Left ventricle myocardium inferior (tissue), 1 donor: ENCODE data around the gene SORCS3. TPM values are rescaled to one million over a fixed set of nuclear protein-coding genes. Genes with fewer than 3 reads are reported as not detected.

Experiments
- DNase-seq: peaks from one replicate; pipeline ENCODE4 v3.0.0-alpha.2; 2020
- H3K27ac ChIP-seq: fragments of 200-600 bp; replicated peaks from 2 replicates; pipeline ENCODE4 v1.8.0; 2021
- H3K27me3 ChIP-seq: fragments of 200-600 bp; 2 replicates; pipeline ENCODE4 v1.8.0; 2021; ENCODE audit warnings: low read depth
- H3K36me3 ChIP-seq: fragments of 200-600 bp; 2 replicates; pipeline ENCODE4 v1.8.0; 2021
- H3K4me1 ChIP-seq: fragments of 200-600 bp; 2 replicates; pipeline ENCODE4 v1.8.0; 2021
- H3K4me3 ChIP-seq: fragments of 200-600 bp; 2 replicates; pipeline ENCODE4 v1.8.0; 2021; ENCODE audit warnings: mild to moderate bottlenecking, moderate library complexity
- H3K9me3 ChIP-seq: fragments of 200-600 bp; replicated peaks from 2 replicates; pipeline ENCODE4 v1.8.0; 2021
- intact Hi-C: fragments of 100-400 bp; cut with micrococcal nuclease; formaldehyde crosslinking; loops from one replicate; pipeline ENCODE4 v1.11.0; 2022
- total RNA-seq: library from RNA; stranded (reverse); fragmentation: NEBNext Ultra II Directional; extraction: Animal tissue kit (Norgen Biotek cat#: 25700); gene quantifications from one replicate; pipeline ENCODE4 v1.2.1, GENCODE V29; 2021
- TF ChIP-seq, protein P1 (sequence below): fragments of 200-600 bp; IDR thresholded peaks from 2 replicates; pipeline ENCODE4 v1.8.0; 2021; ENCODE audit warnings: antibody characterized with exemption, mild to moderate bottlenecking, borderline replicate concordance
- donor health status: DM: no; HTN: yes; CAD: no; lungs with severe emphysema.

Gene SORCS3
- total RNA-seq, 1 donor from 2014 or later: 0.03 TPM

DNA sequence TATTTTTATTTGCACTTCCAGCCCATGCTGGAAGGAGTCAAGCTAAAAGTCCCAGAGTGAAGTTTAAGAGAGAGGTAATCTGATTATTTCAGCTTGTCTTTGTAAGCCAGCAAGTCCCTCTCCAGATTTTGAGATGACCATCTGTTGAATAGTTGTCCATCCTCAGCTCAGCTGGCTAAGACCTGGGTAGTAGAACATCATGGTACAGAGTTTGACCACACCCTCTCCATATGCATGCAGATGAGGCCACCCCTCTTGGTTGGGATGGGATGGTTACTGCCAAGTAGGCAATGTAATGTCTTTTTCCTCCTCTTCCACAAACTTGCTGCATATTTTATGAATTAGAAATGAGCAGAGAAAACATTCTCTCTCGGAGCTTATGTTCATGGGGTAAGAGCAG lies 639.8 kb downstream of the SORCS3 start:
- Histone ChIP-seq H3K27ac (no peak overlapping the region), H3K9me3 (no peaks in the 10 kb centered on the region), H3K4me1 (no peaks in the 10 kb centered on the region), H3K4me3 (no peak overlapping the region), H3K36me3 (no peaks in the 10 kb centered on the region), H3K27me3 (no peaks in the 10 kb centered on the region)
- intact Hi-C loops: no loop called here
- TF ChIP-seq, protein P1, sequence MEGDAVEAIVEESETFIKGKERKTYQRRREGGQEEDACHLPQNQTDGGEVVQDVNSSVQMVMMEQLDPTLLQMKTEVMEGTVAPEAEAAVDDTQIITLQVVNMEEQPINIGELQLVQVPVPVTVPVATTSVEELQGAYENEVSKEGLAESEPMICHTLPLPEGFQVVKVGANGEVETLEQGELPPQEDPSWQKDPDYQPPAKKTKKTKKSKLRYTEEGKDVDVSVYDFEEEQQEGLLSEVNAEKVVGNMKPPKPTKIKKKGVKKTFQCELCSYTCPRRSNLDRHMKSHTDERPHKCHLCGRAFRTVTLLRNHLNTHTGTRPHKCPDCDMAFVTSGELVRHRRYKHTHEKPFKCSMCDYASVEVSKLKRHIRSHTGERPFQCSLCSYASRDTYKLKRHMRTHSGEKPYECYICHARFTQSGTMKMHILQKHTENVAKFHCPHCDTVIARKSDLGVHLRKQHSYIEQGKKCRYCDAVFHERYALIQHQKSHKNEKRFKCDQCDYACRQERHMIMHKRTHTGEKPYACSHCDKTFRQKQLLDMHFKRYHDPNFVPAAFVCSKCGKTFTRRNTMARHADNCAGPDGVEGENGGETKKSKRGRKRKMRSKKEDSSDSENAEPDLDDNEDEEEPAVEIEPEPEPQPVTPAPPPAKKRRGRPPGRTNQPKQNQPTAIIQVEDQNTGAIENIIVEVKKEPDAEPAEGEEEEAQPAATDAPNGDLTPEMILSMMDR: no peak
- DNase-seq: no peak

DNA sequence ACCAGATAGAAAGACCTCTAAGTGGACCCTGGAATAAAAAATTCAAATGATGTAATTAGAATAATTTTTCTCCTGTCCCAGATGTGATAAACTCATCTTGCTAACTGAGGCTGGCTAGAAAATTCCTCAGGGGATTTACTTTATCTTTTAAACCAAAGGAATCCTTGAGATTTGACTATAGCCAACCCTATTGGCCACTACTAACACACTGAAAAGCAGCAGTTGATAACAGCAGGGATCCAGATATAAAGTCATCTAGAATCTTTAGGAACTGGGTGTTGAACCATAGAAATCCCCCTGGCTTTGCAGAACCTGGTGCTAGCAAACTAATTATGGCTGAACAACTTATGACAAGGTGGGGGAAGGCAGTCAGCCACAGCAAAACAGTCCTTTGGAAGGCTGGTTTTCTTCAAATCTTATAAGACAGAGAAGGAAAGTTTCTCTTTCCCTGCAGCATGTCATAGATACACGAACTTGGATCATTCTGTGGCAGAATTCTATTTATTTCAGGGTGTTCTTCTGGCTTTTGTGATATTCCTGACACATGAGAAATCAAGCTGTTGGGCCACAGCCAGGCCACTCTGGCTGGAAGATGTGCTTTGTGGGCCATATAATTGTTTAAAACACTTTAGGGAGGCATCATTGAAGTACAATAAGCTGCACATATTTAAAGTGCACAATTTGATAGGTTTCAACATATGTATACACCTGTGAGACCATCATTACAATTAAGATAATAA lies 643.6 kb downstream of the SORCS3 start:
- intact Hi-C loops: no loop called here
- H3K4me3 ChIP-seq: no peak overlapping the region
- no peak overlapping the region for H3K27ac ChIP-seq
- H3K4me1 ChIP-seq: no peaks in the 10 kb centered on the region
- no peaks in the 10 kb centered on the region for H3K27me3 ChIP-seq
- TF ChIP-seq, protein P1: no peak
- H3K36me3 ChIP-seq: no peaks in the 10 kb centered on the region
- no peak for DNase-seq
- no peaks in the 10 kb centered on the region for H3K9me3 ChIP-seq

DNA sequence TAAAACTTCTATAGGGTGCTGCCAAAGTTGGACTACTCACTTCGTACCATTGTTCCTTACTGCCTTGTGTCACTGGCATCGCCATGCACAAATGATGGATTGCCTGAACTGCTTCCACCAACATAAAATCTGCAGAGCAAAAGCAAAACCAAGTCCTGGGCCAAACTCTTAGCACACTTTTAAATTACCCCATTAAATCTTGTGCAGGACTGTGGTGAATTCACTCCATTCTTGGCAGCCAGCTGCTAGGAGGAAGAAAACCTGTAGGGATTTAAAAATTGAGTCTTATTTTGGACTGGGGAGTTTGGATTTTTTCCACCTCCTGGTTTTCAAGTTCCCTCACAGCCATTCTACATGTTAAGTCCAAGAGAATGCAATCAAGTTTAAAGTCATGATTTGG lies 646.9 kb downstream of the SORCS3 start:
- intact Hi-C loops: no loop called here

DNA sequence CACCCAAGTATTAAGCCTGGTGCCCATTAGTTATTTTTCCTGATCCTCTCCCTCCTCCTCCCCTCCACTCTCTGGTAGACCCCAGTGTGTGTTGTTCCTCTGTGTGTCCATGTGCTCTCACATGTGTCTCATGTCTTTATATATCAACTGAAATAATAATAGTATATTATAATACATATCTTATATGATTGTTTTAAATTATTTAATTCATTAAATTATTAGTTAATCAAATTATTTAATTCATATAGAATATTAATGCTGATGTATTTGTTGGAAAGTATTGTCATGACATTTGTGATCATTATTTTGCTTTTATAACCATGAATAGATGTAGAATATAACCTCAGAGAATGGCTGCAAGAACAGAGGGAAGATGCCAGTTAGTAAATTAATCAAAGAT lies 647.5 kb downstream of the SORCS3 start:
- no peak for DNase-seq
- intact Hi-C loops: no loop called here
- H3K27ac ChIP-seq: no peak overlapping the region
- TF ChIP-seq, protein P1: no peak
- no peaks in the 10 kb centered on the region for H3K4me1 ChIP-seq
- no peak overlapping the region for H3K4me3 ChIP-seq
- H3K9me3 ChIP-seq: peaks cover under 1% of the 10 kb centered on the region
- no peaks in the 10 kb centered on the region for H3K27me3 ChIP-seq
- H3K36me3 ChIP-seq: no peaks in the 10 kb centered on the region

More for the DNA sequence above, 646.9 kb downstream of the SORCS3 start:
- H3K4me3 ChIP-seq: no peak overlapping the region
- no peaks in the 10 kb centered on the region for H3K36me3 ChIP-seq
- TF ChIP-seq, protein P1: no peak
- no peak for DNase-seq
- H3K4me1 ChIP-seq: no peaks in the 10 kb centered on the region
- H3K27me3 ChIP-seq: no peaks in the 10 kb centered on the region
- no peaks in the 10 kb centered on the region for H3K9me3 ChIP-seq
- no peak overlapping the region for H3K27ac ChIP-seq

DNA sequence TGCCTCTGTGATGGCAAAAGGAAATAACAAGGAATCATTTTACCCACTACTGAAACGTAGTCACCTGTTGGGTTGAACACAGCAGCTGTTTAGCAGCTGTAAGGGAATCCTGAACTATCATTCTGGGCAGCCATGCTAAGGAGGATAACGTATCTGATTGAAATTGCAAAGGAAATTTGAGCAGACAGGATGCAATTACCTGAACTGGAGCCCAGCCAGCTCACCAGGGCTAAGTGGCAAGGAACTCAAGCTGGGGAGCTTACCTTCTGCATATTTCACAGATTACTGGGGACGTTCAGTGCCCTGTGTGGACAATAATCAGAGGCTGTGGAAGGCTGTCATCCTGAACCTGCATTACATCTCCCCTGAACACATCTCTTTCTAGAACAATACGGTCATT lies 650.5 kb downstream of the SORCS3 start:
- no peaks in the 10 kb centered on the region for H3K27me3 ChIP-seq
- no peaks in the 10 kb centered on the region for H3K4me1 ChIP-seq
- H3K4me3 ChIP-seq: no peak overlapping the region
- H3K27ac ChIP-seq: no peak overlapping the region
- H3K36me3 ChIP-seq: no peaks in the 10 kb centered on the region
- H3K9me3 ChIP-seq: peaks cover 15% of the 10 kb centered on the region
- intact Hi-C loops: no loop called here
- DNase-seq: no peak
- TF ChIP-seq, protein P1: no peak
